Naive thymus-derived CD4-positive, alpha-beta T cell (primary cell): Measurements from ENCODE around the gene RAB38. TPM values are rescaled to one million over a fixed set of nuclear protein-coding genes. Genes with fewer than 3 reads are reported as not detected.
A peak's percentile ranks its signal among the peaks of the same experiment; 100 is the strongest.

ENCODE experiments used
- ATAC-seq: fragments of 150-1000 bp; cut with Tn5 transposase; 2 replicates; pipeline ENCODE4 v1.10.0; 2021; ENCODE audit warnings: mild to moderate bottlenecking, moderate library complexity
- CTCF ChIA-PET: fragments of 350-600 bp; sonication (Branson Sonifier 250); formaldehyde crosslinking; loops from one replicate; lab custom pipeline; 2021; ENCODE audit warnings: antibody characterized with exemption; lab: Charles Lee
- POLR2A ChIA-PET: fragments of 350-600 bp; sonication (Branson Sonifier 250); formaldehyde crosslinking; loops from one replicate; lab custom pipeline; 2021; ENCODE audit warnings: antibody characterized with exemption, inconsistent platforms; lab: Charles Lee
- DNase-seq, 9 donors: peaks; one replicate each; pipeline versions ENCODE4 v3.0.0 to v3.0.0-alpha.2; 2020 to 2022; ENCODE audit warnings: mixed read lengths in 1 of 9
- H3K27ac ChIP-seq: one replicate; pipeline ENCODE4 v1.7.0; 2013; ENCODE audit warnings: mild to moderate bottlenecking, low read depth, low read length, moderate library complexity
- H3K27me3 ChIP-seq, 2 donors: one replicate each; pipeline ENCODE4 v1.7.0; 2013; ENCODE audit warnings: low read length in 2 of 2, mild to moderate bottlenecking in 2 of 2, moderate library complexity in 2 of 2; ENCODE audit not compliant: control insufficient read depth in 2 of 2, insufficient read depth in 2 of 2
- H3K36me3 ChIP-seq, 3 experiments: 1 replicate in 2 of 3; 2 replicates in 1 of 3; pipeline ENCODE4 v1.7.0; 2013; ENCODE audit warnings: low read length in 3 of 3, mild to moderate bottlenecking in 3 of 3, moderate library complexity in 1 of 3; ENCODE audit not compliant: insufficient read depth in 3 of 3, control insufficient read depth in 2 of 3
- H3K4me1 ChIP-seq, 2 donors: one replicate each; pipeline ENCODE4 v1.7.0; 2013; ENCODE audit warnings: low read length in 2 of 2, mild to moderate bottlenecking in 2 of 2, moderate library complexity in 1 of 2; ENCODE audit not compliant: control insufficient read depth in 2 of 2, insufficient read depth in 2 of 2
- H3K4me3 ChIP-seq: 2 replicates; pipeline ENCODE4 v1.7.0; 2013; ENCODE audit warnings: mild to moderate bottlenecking, low read length
- H3K9me3 ChIP-seq, 3 experiments: 1 replicate in 2 of 3; 2 replicates in 1 of 3; pipeline ENCODE4 v1.7.0; 2013; ENCODE audit warnings: low read length in 3 of 3; ENCODE audit not compliant: control insufficient read depth in 2 of 3
- H3K27ac Mint-ChIP-seq, 9 donors: one replicate each; pipeline ENCODE4 v1.8.0; 2020 to 2022; ENCODE audit warnings: mixed read lengths in 9 of 9, mild to moderate bottlenecking in 8 of 9, moderate library complexity in 5 of 9, inconsistent platforms in 2 of 9
- H3K27me3 Mint-ChIP-seq, 5 donors: one replicate each; pipeline ENCODE4 v1.8.0; 2021 to 2022; ENCODE audit warnings: mixed read lengths in 5 of 5, mild to moderate bottlenecking in 1 of 5
- H3K36me3 Mint-ChIP-seq, 5 donors: one replicate each; pipeline ENCODE4 v1.8.0; 2020 to 2022; ENCODE audit warnings: mixed read lengths in 5 of 5, mild to moderate bottlenecking in 3 of 5, inconsistent platforms in 1 of 5
- H3K4me1 Mint-ChIP-seq, 7 donors: one replicate each; pipeline ENCODE4 v1.8.0; 2020 to 2022; ENCODE audit warnings: mixed read lengths in 7 of 7, mild to moderate bottlenecking in 3 of 7, inconsistent platforms in 1 of 7
- H3K4me3 Mint-ChIP-seq, 10 donors: one replicate each; pipeline ENCODE4 v1.8.0; 2020 to 2022; ENCODE audit warnings: mild to moderate bottlenecking in 10 of 10, mixed read lengths in 10 of 10, moderate library complexity in 6 of 10, inconsistent platforms in 2 of 10
- H3K9me3 Mint-ChIP-seq, 11 donors: one replicate each; pipeline ENCODE4 v1.8.0; 2020 to 2022; ENCODE audit warnings: mixed read lengths in 11 of 11, mild to moderate bottlenecking in 4 of 11, inconsistent platforms in 1 of 11, moderate library complexity in 1 of 11
- intact Hi-C, 2 donors: fragments of 100-400 bp; cut with micrococcal nuclease; formaldehyde crosslinking; loops; one replicate each; pipeline ENCODE4 v1.15.1; 2023
- polyA plus RNA-seq, 2 donors: library from polyadenylated mRNA; unstranded; fragments of 300-500 nt; fragmentation: Illumina TruSeq; gene quantifications; one replicate each; pipeline ENCODE4 v1.2.3, GENCODE V29; 2021
- total RNA-seq, 6 experiments: library from RNA in 5 of 6; stranded (reverse) in 5 of 6; gene quantifications; 1 replicate in 5 of 6; 2 replicates in 1 of 6; pipeline ENCODE4 v1.2.3 and lab custom pipeline; 2021 to 2026

Gene RAB38
- total and polyA plus RNA-seq, 7 experiments from 2014 or later: 0.14 to 1.9 (median 0.30) TPM; not detected in 2

- ATAC-seq: no peak
- H3K27ac Mint-ChIP-seq: peak overlapping the region in 1 of 9 donors; percentile 52
- no peak overlapping the region for H3K4me3 ChIP-seq
- H3K9me3 Mint-ChIP-seq: no peaks in the 10 kb centered on the region
- no peaks in the 10 kb centered on the region for H3K4me1 Mint-ChIP-seq
- no peaks in the 10 kb centered on the region for H3K4me1 ChIP-seq
- H3K27me3 Mint-ChIP-seq: no peaks in the 10 kb centered on the region
- intact Hi-C loops: no loop called here
- H3K27me3 ChIP-seq: no peaks in the 10 kb centered on the region
- no peaks in the 10 kb centered on the region for H3K36me3 Mint-ChIP-seq
- H3K36me3 ChIP-seq: no peaks in the 10 kb centered on the region
- H3K27ac ChIP-seq: no peak overlapping the region
- ChIA-PET POLR2A (no interaction called here), CTCF (no interaction called here)
- no peaks in the 10 kb centered on the region for H3K9me3 ChIP-seq
- no peak overlapping the region for H3K4me3 Mint-ChIP-seq
- DNase-seq: no peak
Observed at GRCh38 chr11:88115828-88116755, 59.2 kb downstream of the RAB38 start.

GRCh38 chr11:88114486-88115045 is 60.7 kb downstream of the RAB38 start:
- Histone ChIP-seq H3K4me1 (no peaks in the 10 kb centered on the region), H3K27me3 (no peaks in the 10 kb centered on the region), H3K4me3 (no peak overlapping the region), H3K9me3 (no peaks in the 10 kb centered on the region), H3K27ac (no peak overlapping the region), H3K36me3 (no peaks in the 10 kb centered on the region)
- CTCF ChIA-PET: no interaction called here
- POLR2A ChIA-PET: no interaction called here
- DNase-seq: no peak
- Mint-ChIP-seq H3K36me3 (no peaks in the 10 kb centered on the region), H3K27ac (no peak overlapping the region), H3K4me1 (no peaks in the 10 kb centered on the region), H3K9me3 (no peaks in the 10 kb centered on the region), H3K4me3 (no peak overlapping the region), H3K27me3 (no peaks in the 10 kb centered on the region)
- intact Hi-C loops: no loop called here
- no peak for ATAC-seq

- Mint-ChIP-seq H3K36me3 (peaks cover 0 to 3% (median 0%) of the 10 kb centered on the region in 5 donors), H3K27ac (no peak overlapping the region), H3K9me3 (peaks cover 0 to 4% (median 0%) of the 10 kb centered on the region in 11 donors), H3K4me3 (no peak overlapping the region), H3K4me1 (no peaks in the 10 kb centered on the region), H3K27me3 (peaks cover 5 to 14% (median 8%) of the 10 kb centered on the region in 5 donors)
- H3K27me3 ChIP-seq: peaks cover 0 to 5% of the 10 kb centered on the region in 2 donors
- no peaks in the 10 kb centered on the region for H3K9me3 ChIP-seq
- no peaks in the 10 kb centered on the region for H3K4me1 ChIP-seq
- ChIA-PET CTCF (interaction anchor here (1.3 kb wide), 1 partner anchor 438 kb away, joined by 4 read pairs; no protein-coding TSS in a partner anchor), POLR2A (no interaction called here)
- ATAC-seq: no peak
- H3K4me3 ChIP-seq: no peak overlapping the region
- H3K27ac ChIP-seq: no peak overlapping the region
- intact Hi-C loops: loop anchor here in 1 of 2 donors (10.0 kb wide), 1 partner anchor 778 kb away; no protein-coding TSS in a partner anchor
- no peaks in the 10 kb centered on the region for H3K36me3 ChIP-seq
- no peak for DNase-seq
Observed at GRCh38 chr11:88106666-88107065, 68.6 kb downstream of the RAB38 start.

- POLR2A ChIA-PET: no interaction called here
Observed at GRCh38 chr11:88105951-88106350, 69.3 kb downstream of the RAB38 start.

GRCh38 chr11:88105526-88105925 is 69.7 kb downstream of the RAB38 start:
- Mint-ChIP-seq H3K4me3 (no peak overlapping the region), H3K9me3 (peaks cover 0 to 4% (median 0%) of the 10 kb centered on the region in 11 donors), H3K4me1 (no peaks in the 10 kb centered on the region), H3K27me3 (peaks cover 6 to 14% (median 8%) of the 10 kb centered on the region in 5 donors), H3K36me3 (peaks cover 0 to 3% (median 0%) of the 10 kb centered on the region in 5 donors), H3K27ac (no peak overlapping the region)
- CTCF ChIA-PET: interaction anchor here (1.3 kb wide), 1 partner anchor 439 kb away, joined by 4 read pairs; no protein-coding TSS in a partner anchor
- DNase-seq: no peak
- intact Hi-C loops: loop anchor here in 1 of 2 donors (10.0 kb wide), 1 partner anchor 779 kb away; no protein-coding TSS in a partner anchor
- no peaks in the 10 kb centered on the region for H3K9me3 ChIP-seq
- H3K4me3 ChIP-seq: no peak overlapping the region
- no peaks in the 10 kb centered on the region for H3K4me1 ChIP-seq
- ATAC-seq: no peak
- H3K27me3 ChIP-seq: peaks cover 0 to 5% of the 10 kb centered on the region in 2 donors
- no peaks in the 10 kb centered on the region for H3K36me3 ChIP-seq
- no peak overlapping the region for H3K27ac ChIP-seq
- POLR2A ChIA-PET: no interaction called here

More at GRCh38 chr11:88105951-88106350, 69.3 kb downstream of the RAB38 start:
- DNase-seq: no peak
- no peak for ATAC-seq
- Histone ChIP-seq H3K27me3 (peaks cover 0 to 5% of the 10 kb centered on the region in 2 donors), H3K27ac (no peak overlapping the region), H3K4me3 (no peak overlapping the region), H3K4me1 (no peaks in the 10 kb centered on the region), H3K9me3 (no peaks in the 10 kb centered on the region), H3K36me3 (no peaks in the 10 kb centered on the region)
- no peak overlapping the region for H3K4me3 Mint-ChIP-seq
- peaks cover 0 to 4% (median 0%) of the 10 kb centered on the region in 11 donors for H3K9me3 Mint-ChIP-seq
- no peaks in the 10 kb centered on the region for H3K4me1 Mint-ChIP-seq
- CTCF ChIA-PET: interaction anchor here (1.3 kb wide), 1 partner anchor 438 kb away, joined by 4 read pairs; no protein-coding TSS in a partner anchor
- intact Hi-C loops: loop anchor here in 1 of 2 donors (10.0 kb wide), 1 partner anchor 779 kb away; no protein-coding TSS in a partner anchor
- peaks cover 0 to 3% (median 0%) of the 10 kb centered on the region in 5 donors for H3K36me3 Mint-ChIP-seq
- no peak overlapping the region for H3K27ac Mint-ChIP-seq
- H3K27me3 Mint-ChIP-seq: peaks cover 6 to 14% (median 8%) of the 10 kb centered on the region in 5 donors

- Histone ChIP-seq H3K27me3 (peaks cover 0 to 5% of the 10 kb centered on the region in 2 donors), H3K36me3 (no peaks in the 10 kb centered on the region), H3K9me3 (no peaks in the 10 kb centered on the region), H3K4me1 (no peaks in the 10 kb centered on the region), H3K27ac (no peak overlapping the region), H3K4me3 (no peak overlapping the region)
- POLR2A ChIA-PET: no interaction called here
- DNase-seq (no peak), ATAC-seq (no peak)
- Mint-ChIP-seq H3K4me1 (no peaks in the 10 kb centered on the region), H3K27ac (no peak overlapping the region), H3K9me3 (peaks cover 0 to 4% (median 0%) of the 10 kb centered on the region in 11 donors), H3K36me3 (peaks cover 0 to 3% (median 0%) of the 10 kb centered on the region in 5 donors), H3K4me3 (no peak overlapping the region), H3K27me3 (peaks cover 8 to 21% (median 8%) of the 10 kb centered on the region in 5 donors)
- intact Hi-C loops: loop anchor here (5.0 to 10.0 kb wide), 2 partner anchors 780 to 788 kb away; no protein-coding TSS in a partner anchor
- CTCF ChIA-PET: interaction anchor here (1.0 to 1.4 kb wide), 2 partner anchors 35 to 439 kb away, joined by 4 read pairs; no protein-coding TSS in a partner anchor
Observed at GRCh38 chr11:88104408-88104807, 70.8 kb downstream of the RAB38 start.
